A549 treated with Hydrocortisone at 1 μM for 4 hours (cell line): ENCODE measurements around the gene CETN1. TPM values are rescaled to one million over a fixed set of nuclear protein-coding genes. Genes with fewer than 3 reads are reported as not detected.

Experiments used
- total RNA-seq: library from RNA; stranded (reverse); fragments of 200-300 nt; extraction: Qiagen RNA extraction; gene quantifications from 5 replicates; pipeline ENCODE4 v1.2.3, GENCODE V29; 2022

Gene CETN1
- not detected in 5 replicates for total RNA-seq

DNA sequence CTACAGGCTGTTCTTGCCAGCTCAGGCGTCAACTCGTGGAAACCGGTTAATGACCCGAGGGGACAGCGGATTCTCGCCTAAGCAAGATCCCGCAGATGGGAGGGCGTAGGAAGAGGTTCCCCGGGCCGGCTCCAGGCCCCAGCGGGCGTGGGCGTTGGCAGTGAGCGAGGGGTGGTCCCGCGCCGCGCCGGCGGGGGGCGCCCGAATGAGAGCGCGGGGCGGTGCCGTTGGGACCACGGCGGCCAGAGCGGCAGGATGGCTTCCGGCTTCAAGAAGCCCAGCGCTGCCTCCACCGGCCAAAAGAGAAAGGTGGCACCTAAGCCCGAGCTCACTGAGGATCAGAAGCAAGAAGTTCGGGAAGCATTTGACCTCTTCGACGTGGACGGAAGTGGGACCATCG, at the start of gene CETN1:
Gene CETN1, plus strand, starts transcription at position 227 of the 400 bp plus-strand sequence. Its CDS starts 29 bp downstream, at position 256.

Other genes with a start within 250 kb of the CETN1 start
- gene COLEC12, start 79.7 kb upstream of the CETN1 start, total RNA-seq: 0.03 to 0.08 TPM (median 0.06 TPM) in 5 replicates
- 0.40 TPM in 1 of 5 replicates, not detected in the others for gene CLUL1, start 16.6 kb downstream of the CETN1 start, total RNA-seq
- 168 to 180 TPM (median 169 TPM) in 5 replicates for gene TYMS, start 77.3 kb downstream of the CETN1 start, total RNA-seq
- gene ENOSF1, start 132.2 kb downstream of the CETN1 start, total RNA-seq: 21.1 to 26.7 TPM (median 25.5 TPM) in 5 replicates
- 16.6 to 32.6 TPM (median 21.2 TPM) in 5 replicates for gene YES1, start 231.9 kb downstream of the CETN1 start, total RNA-seq